HG02642 (cell line): ENCODE results near the gene SUV39H1.

ENCODE experiments used
- ATAC-seq: cut with Tn5 transposase; IDR thresholded peaks from one replicate; pipeline ENCODE4 v1.9.1; 2021; ENCODE audit warnings: mild to moderate bottlenecking; ENCODE audit not compliant: unreplicated experiment, poor library complexity

Gene SUV39H1

GRCh38 chrX:48711162-48711928, 14.8 kb downstream of the SUV39H1 start:
- ATAC-seq, result no peak

- ATAC-seq, result no peak
These were observed 15.5 kb downstream of the SUV39H1 start for GRCh38 chrX:48711929-48712505.

- no peak for ATAC-seq
These were observed 17.3 kb downstream of the SUV39H1 start for GRCh38 chrX:48713847-48714246.

GRCh38 chrX:48714573-48714972, 18.0 kb downstream of the SUV39H1 start:
- ATAC-seq, result no peak

GRCh38 chrX:48715072-48715471, 18.5 kb downstream of the SUV39H1 start:
- ATAC-seq, result no peak

GRCh38 chrX:48715876-48716502, 19.5 kb downstream of the SUV39H1 start:
- ATAC-seq, result no peak

- no peak for ATAC-seq
These were observed 23.4 kb downstream of the SUV39H1 start for GRCh38 chrX:48719958-48720357.

GRCh38 chrX:48720577-48721250, 24.2 kb downstream of the SUV39H1 start:
- no peak for ATAC-seq

GRCh38 chrX:48721916-48722315, 25.4 kb downstream of the SUV39H1 start:
- no peak for ATAC-seq

GRCh38 chrX:48726596-48726995, 30.1 kb downstream of the SUV39H1 start:
- no peak for ATAC-seq

GRCh38 chrX:48728653-48729052, 32.1 kb downstream of the SUV39H1 start:
- no peak for ATAC-seq

- ATAC-seq, result no peak
These were observed 39.8 kb downstream of the SUV39H1 start for GRCh38 chrX:48736303-48736702.

- no peak for ATAC-seq
These were observed 40.3 kb downstream of the SUV39H1 start for GRCh38 chrX:48736878-48737212.

- peak; percentile 98 for ATAC-seq
These were observed 40.8 kb downstream of the SUV39H1 start for GRCh38 chrX:48737213-48737938.

- no peak for ATAC-seq
These were observed 41.4 kb downstream of the SUV39H1 start for GRCh38 chrX:48737940-48738339.

GRCh38 chrX:48741834-48742233, 45.3 kb downstream of the SUV39H1 start:
- no peak for ATAC-seq

- ATAC-seq, result no peak
These were observed 48.7 kb downstream of the SUV39H1 start for GRCh38 chrX:48745222-48745621.

- no peak for ATAC-seq
These were observed 51.0 kb downstream of the SUV39H1 start for GRCh38 chrX:48747415-48748016.

GRCh38 chrX:48749182-48749581, 52.6 kb downstream of the SUV39H1 start:
- no peak for ATAC-seq

- ATAC-seq, result no peak
These were observed 54.8 kb downstream of the SUV39H1 start for GRCh38 chrX:48751343-48751742.
